HCT116 (cell line): Measurements from ENCODE around the gene SLFN5. TPM values are rescaled to one million over a fixed set of nuclear protein-coding genes. Genes with fewer than 3 reads are reported as not detected.
"Not testable (repeated sequence)": the region's sequence is repeated elsewhere in the genome, so short reads cannot be mapped to it uniquely, and the experiment has no call there.

Experiments used
- ATAC-seq: fragments of 200-7000 bp; cut with Tn5 transposase; 2 replicates; pipeline ENCODE4 v1.9.1; 2020; ENCODE audit warnings: mild to moderate bottlenecking, moderate library complexity
- BruUV-seq: library from RNA; stranded (reverse); fragments of 400-500 nt; replicated peaks from 2 replicates; lab custom pipeline; 2021; lab: Mats Ljungman, UMichigan
- CTCF ChIA-PET: fragments of 300-600 bp; sonication (Branson Sonifier 250); formaldehyde crosslinking; loops from one replicate; lab custom pipeline; 2021; ENCODE audit warnings: antibody characterized with exemption; lab: Charles Lee
- POLR2A ChIA-PET: fragments of 300-600, 350-600 bp; sonication (Branson Sonifier 250); formaldehyde crosslinking; loops from one replicate; lab custom pipeline; 2021; ENCODE audit warnings: antibody characterized with exemption; lab: Charles Lee
- RAD21 ChIA-PET, 2 experiments: fragments of 300-600 bp; sonication (Branson Sonifier 250); formaldehyde crosslinking; loops; one replicate each; lab custom pipeline; 2023; ENCODE audit warnings: low total read pairs in 2 of 2; ENCODE audit not compliant: uncharacterized antibody in 2 of 2, unreplicated experiment in 2 of 2, low non-redundant PET in 1 of 2; lab: Charles Lee
- DNase-seq: peaks from one replicate; pipeline ENCODE4 v3.0.0-alpha.2; 2010; ENCODE audit warnings: low read depth, low spot score
- H2AFZ ChIP-seq: fragments of 200-600 bp; shearing (Covaris generic), sonication (generic); 2 replicates; pipeline ENCODE4 v1.6.1; 2017; ENCODE audit warnings: low read depth, mixed run types, mixed read lengths, antibody characterized with exemption, low read length; ENCODE audit not compliant: poor library complexity, severe bottlenecking
- H3K27ac ChIP-seq: 2 replicates; pipeline ENCODE4 v1.5.1; 2012; ENCODE audit warnings: low read depth, low read length
- H3K27me3 ChIP-seq: fragments of 200-600 bp; sonication (generic); 2 replicates; pipeline ENCODE4 v1.6.1; 2016; ENCODE audit warnings: mixed run types, low read length, mixed read lengths; ENCODE audit not compliant: insufficient read depth
- H3K36me3 ChIP-seq, 2 experiments: fragments of 200-500 bp in 1 of 2; fragments of 200-600 bp in 1 of 2; sonication (Bioruptor generic) in 1 of 2; sonication (generic) in 1 of 2; 2 replicates each; pipeline versions ENCODE4 v1.5.1 to v1.6.1; 2014 to 2016; ENCODE audit warnings: low read length in 2 of 2, inconsistent platforms in 1 of 2, mixed read lengths in 1 of 2, mixed run types in 1 of 2; ENCODE audit not compliant: insufficient read depth in 2 of 2, control insufficient read depth in 1 of 2
- H3K4me1 ChIP-seq, 2 experiments: fragments of 200-600 bp in 1 of 2; sonication (generic) in 1 of 2; 2 replicates each; pipeline versions ENCODE4 v1.5.1 to v1.6.1; 2012 to 2017; ENCODE audit warnings: low read length in 2 of 2, inconsistent platforms in 1 of 2, mild to moderate bottlenecking in 1 of 2, mixed read lengths in 1 of 2, mixed run types in 1 of 2, moderate library complexity in 1 of 2; ENCODE audit not compliant: insufficient read depth in 2 of 2, control insufficient read depth in 1 of 2
- H3K4me2 ChIP-seq: fragments of 200-600 bp; sonication (generic); 2 replicates; pipeline ENCODE4 v1.6.1; 2017; ENCODE audit warnings: mixed run types, low read length, mixed read lengths
- H3K4me3 ChIP-seq, 2 experiments: fragments of 200-600 bp in 1 of 2; sonication (generic) in 1 of 2; replicated peaks in 1 of 2; 2 replicates each; pipeline ENCODE4 v1.5.1; 2011 to 2016; ENCODE audit warnings: low read length in 2 of 2, control low read depth in 1 of 2, low read depth in 1 of 2, mild to moderate bottlenecking in 1 of 2, mixed read lengths in 1 of 2, mixed run types in 1 of 2
- H3K79me2 ChIP-seq: fragments of 200-600 bp; sonication (generic); 2 replicates; pipeline ENCODE4 v1.6.1; 2017; ENCODE audit warnings: mild to moderate bottlenecking, mixed run types, low read length, moderate library complexity, mixed read lengths; ENCODE audit not compliant: insufficient read depth
- H3K9ac ChIP-seq: fragments of 200-600 bp; sonication (generic); 2 replicates; pipeline ENCODE4 v1.6.1; 2016; ENCODE audit warnings: low read length, mixed read lengths
- H3K9me2 ChIP-seq: fragments of 200-600 bp; sonication (generic), shearing (Covaris generic); 2 replicates; pipeline ENCODE4 v1.6.1; 2017; ENCODE audit warnings: mixed run types, mild to moderate bottlenecking, moderate library complexity; ENCODE audit not compliant: insufficient read depth
- H3K9me3 ChIP-seq, 2 experiments: fragments of 200-500 bp in 1 of 2; fragments of 200-600 bp in 1 of 2; sonication (Bioruptor generic) in 1 of 2; sonication (generic) in 1 of 2; 2 replicates each; pipeline ENCODE4 v1.6.1; 2014 to 2017; ENCODE audit warnings: low read length in 2 of 2, mixed read lengths in 2 of 2, inconsistent platforms in 1 of 2, low read depth in 1 of 2, mild to moderate bottlenecking in 1 of 2, mixed run types in 1 of 2, moderate library complexity in 1 of 2; ENCODE audit not compliant: control insufficient read depth in 1 of 2, insufficient read depth in 1 of 2
- H4K20me1 ChIP-seq: fragments of 200-600 bp; sonication (generic), shearing (Covaris generic); 2 replicates; pipeline ENCODE4 v1.6.1; 2017; ENCODE audit warnings: mixed run types, mild to moderate bottlenecking, moderate library complexity; ENCODE audit not compliant: insufficient read depth
- CEBPB ChIP-seq: IDR thresholded peaks from 2 replicates; pipeline ENCODE4 v1.6.1; 2012; ENCODE audit warnings: low read depth
- EGR1 ChIP-seq: IDR thresholded peaks from 2 replicates; pipeline ENCODE4 v1.6.1; 2012; ENCODE audit warnings: low read depth
- ELF1 ChIP-seq: IDR thresholded peaks from 2 replicates; pipeline ENCODE4 v1.6.1; 2012; ENCODE audit warnings: low read depth, borderline replicate concordance
- POLR2AphosphoS5 ChIP-seq: IDR thresholded peaks from 2 replicates; pipeline ENCODE4 v1.6.1; 2011; ENCODE audit warnings: mild to moderate bottlenecking, low read depth, low read length, moderate library complexity
- RAD21 ChIP-seq: IDR thresholded peaks from 2 replicates; pipeline ENCODE4 v1.6.1; 2012; ENCODE audit warnings: low read depth, mild to moderate bottlenecking
- SIN3A ChIP-seq: IDR thresholded peaks from 2 replicates; pipeline ENCODE4 v1.6.1; 2012; ENCODE audit warnings: low read depth
- SP1 ChIP-seq: IDR thresholded peaks from 2 replicates; pipeline ENCODE4 v1.6.1; 2012; ENCODE audit warnings: low read depth
- TCF7L2 ChIP-seq: IDR thresholded peaks from 2 replicates; pipeline ENCODE4 v1.7.0; 2011; ENCODE audit warnings: borderline replicate concordance, inconsistent platforms; ENCODE audit not compliant: insufficient read depth, insufficient read length; ENCODE audit errors: extremely low read depth
- YY1 ChIP-seq: IDR thresholded peaks from 2 replicates; pipeline ENCODE4 v1.6.1; 2011; ENCODE audit warnings: low read length, low read depth, moderate library complexity, mild to moderate bottlenecking; ENCODE audit not compliant: insufficient replicate concordance; ENCODE audit errors: extremely low read depth
- ZNF274 ChIP-seq: fragments of 200-500 bp; sonication (Bioruptor generic); IDR thresholded peaks from 2 replicates; pipeline ENCODE4 v1.6.1; 2014; ENCODE audit warnings: mild to moderate bottlenecking, low read depth, low read length, inconsistent platforms
- intact Hi-C: fragments of 100-400 bp; cut with micrococcal nuclease; formaldehyde crosslinking; loops from 2 replicates; pipeline ENCODE4 v1.10.0; 2022
- total RNA-seq: library from RNA; stranded (reverse); gene quantifications from one replicate; pipeline ENCODE4 v1.2.1, GENCODE V29; 2021; ENCODE audit not compliant: unreplicated experiment
- TF ChIP-seq, protein P1 (sequence below): IDR thresholded peaks from 2 replicates; pipeline ENCODE4 v1.6.1; 2012; ENCODE audit warnings: low read depth
- TF ChIP-seq, protein P2 (sequence below): IDR thresholded peaks from 2 replicates; pipeline ENCODE4 v1.6.1; 2012
- TF ChIP-seq, protein P3 (sequence below), 3 experiments: fragments of 200-600 bp in 1 of 3; sonication (generic) in 1 of 3; IDR thresholded peaks in 2 of 3; conservative IDR thresholded peaks in 1 of 3; 2 replicates each; pipeline ENCODE4 v1.5.1; 2012 to 2017; ENCODE audit warnings: low read depth in 2 of 3, low read length in 2 of 3, antibody characterized with exemption in 1 of 3, borderline replicate concordance in 1 of 3, control low read depth in 1 of 3, mild to moderate bottlenecking in 1 of 3, mixed read lengths in 1 of 3, mixed run types in 1 of 3, moderate library complexity in 1 of 3; ENCODE audit not compliant: insufficient read depth in 1 of 3

SLFN5 gene
- total RNA-seq, 1 experiment from 2014 or later: 23.7 TPM

DNA sequence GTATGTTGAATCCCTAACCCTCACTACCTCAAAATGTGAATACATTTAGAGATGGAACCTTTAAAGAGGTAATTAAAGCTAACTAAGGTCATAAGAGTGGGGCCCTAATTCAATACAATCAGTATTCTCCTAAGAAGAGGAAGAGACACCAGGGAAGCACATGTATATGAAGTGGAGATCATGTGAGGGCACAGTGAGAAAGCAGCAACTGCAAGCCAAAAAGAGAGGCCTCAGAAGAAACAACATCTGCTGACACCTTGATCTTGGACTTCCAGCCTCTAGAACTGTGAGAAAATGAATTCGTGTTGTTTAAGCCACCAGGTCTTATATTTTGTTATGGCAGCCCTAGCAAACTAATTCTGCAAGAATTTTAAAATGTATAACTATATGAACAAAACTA lies 13.2 kb upstream of the SLFN5 start:
- no peak overlapping the region for H3K9ac ChIP-seq
- no peaks in the 10 kb centered on the region for H3K36me3 ChIP-seq
- H2AFZ ChIP-seq: no peak overlapping the region
- POLR2A ChIA-PET: no interaction called here
- H3K9me2 ChIP-seq: no peaks in the 10 kb centered on the region
- H4K20me1 ChIP-seq: no peaks in the 10 kb centered on the region
- no peak overlapping the region for H3K27ac ChIP-seq
- intact Hi-C loops: no loop called here
- H3K4me2 ChIP-seq: no peak overlapping the region
- H3K9me3 ChIP-seq: no peaks in the 10 kb centered on the region
- H3K27me3 ChIP-seq: no peaks in the 10 kb centered on the region
- H3K79me2 ChIP-seq: no peaks in the 10 kb centered on the region
- no TSS peak for BruUV-seq
- H3K4me1 ChIP-seq: no peaks in the 10 kb centered on the region
- ATAC-seq (no peak), DNase-seq (no peak)
- H3K4me3 ChIP-seq: no peak overlapping the region
- TF ChIP-seq ELF1: no peak
- no peak for TF ChIP-seq TCF7L2
- no peak for TF ChIP-seq RAD21
- TF ChIP-seq SP1: no peak
- TF ChIP-seq, protein P1, sequence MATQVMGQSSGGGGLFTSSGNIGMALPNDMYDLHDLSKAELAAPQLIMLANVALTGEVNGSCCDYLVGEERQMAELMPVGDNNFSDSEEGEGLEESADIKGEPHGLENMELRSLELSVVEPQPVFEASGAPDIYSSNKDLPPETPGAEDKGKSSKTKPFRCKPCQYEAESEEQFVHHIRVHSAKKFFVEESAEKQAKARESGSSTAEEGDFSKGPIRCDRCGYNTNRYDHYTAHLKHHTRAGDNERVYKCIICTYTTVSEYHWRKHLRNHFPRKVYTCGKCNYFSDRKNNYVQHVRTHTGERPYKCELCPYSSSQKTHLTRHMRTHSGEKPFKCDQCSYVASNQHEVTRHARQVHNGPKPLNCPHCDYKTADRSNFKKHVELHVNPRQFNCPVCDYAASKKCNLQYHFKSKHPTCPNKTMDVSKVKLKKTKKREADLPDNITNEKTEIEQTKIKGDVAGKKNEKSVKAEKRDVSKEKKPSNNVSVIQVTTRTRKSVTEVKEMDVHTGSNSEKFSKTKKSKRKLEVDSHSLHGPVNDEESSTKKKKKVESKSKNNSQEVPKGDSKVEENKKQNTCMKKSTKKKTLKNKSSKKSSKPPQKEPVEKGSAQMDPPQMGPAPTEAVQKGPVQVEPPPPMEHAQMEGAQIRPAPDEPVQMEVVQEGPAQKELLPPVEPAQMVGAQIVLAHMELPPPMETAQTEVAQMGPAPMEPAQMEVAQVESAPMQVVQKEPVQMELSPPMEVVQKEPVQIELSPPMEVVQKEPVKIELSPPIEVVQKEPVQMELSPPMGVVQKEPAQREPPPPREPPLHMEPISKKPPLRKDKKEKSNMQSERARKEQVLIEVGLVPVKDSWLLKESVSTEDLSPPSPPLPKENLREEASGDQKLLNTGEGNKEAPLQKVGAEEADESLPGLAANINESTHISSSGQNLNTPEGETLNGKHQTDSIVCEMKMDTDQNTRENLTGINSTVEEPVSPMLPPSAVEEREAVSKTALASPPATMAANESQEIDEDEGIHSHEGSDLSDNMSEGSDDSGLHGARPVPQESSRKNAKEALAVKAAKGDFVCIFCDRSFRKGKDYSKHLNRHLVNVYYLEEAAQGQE: no peak
- TF ChIP-seq CEBPB: no peak
- TF ChIP-seq EGR1: no peak
- TF ChIP-seq ZNF274: no peak
- TF ChIP-seq, protein P2, sequence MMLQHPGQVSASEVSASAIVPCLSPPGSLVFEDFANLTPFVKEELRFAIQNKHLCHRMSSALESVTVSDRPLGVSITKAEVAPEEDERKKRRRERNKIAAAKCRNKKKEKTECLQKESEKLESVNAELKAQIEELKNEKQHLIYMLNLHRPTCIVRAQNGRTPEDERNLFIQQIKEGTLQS: no peak
- no peak for TF ChIP-seq SIN3A
- TF ChIP-seq, protein P3, sequence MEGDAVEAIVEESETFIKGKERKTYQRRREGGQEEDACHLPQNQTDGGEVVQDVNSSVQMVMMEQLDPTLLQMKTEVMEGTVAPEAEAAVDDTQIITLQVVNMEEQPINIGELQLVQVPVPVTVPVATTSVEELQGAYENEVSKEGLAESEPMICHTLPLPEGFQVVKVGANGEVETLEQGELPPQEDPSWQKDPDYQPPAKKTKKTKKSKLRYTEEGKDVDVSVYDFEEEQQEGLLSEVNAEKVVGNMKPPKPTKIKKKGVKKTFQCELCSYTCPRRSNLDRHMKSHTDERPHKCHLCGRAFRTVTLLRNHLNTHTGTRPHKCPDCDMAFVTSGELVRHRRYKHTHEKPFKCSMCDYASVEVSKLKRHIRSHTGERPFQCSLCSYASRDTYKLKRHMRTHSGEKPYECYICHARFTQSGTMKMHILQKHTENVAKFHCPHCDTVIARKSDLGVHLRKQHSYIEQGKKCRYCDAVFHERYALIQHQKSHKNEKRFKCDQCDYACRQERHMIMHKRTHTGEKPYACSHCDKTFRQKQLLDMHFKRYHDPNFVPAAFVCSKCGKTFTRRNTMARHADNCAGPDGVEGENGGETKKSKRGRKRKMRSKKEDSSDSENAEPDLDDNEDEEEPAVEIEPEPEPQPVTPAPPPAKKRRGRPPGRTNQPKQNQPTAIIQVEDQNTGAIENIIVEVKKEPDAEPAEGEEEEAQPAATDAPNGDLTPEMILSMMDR (IDR thresholded peaks at IDR 0.05 in 2 of 3, conservative IDR thresholded peaks at IDR 0.05 in 1 of 3; ENCODE audit: borderline replicate concordance in 1 of 3, insufficient read depth in 1 of 3, low read depth in 2 of 3, low read length in 2 of 3): no peak
- TF ChIP-seq YY1: no peak
- TF ChIP-seq POLR2AphosphoS5: no peak
- CTCF ChIA-PET: no interaction called here
- RAD21 ChIA-PET: interaction anchor here in 1 of 2 experiments (0.5 kb wide), 1 partner anchor 361 kb away, joined by 3 read pairs; no protein-coding TSS in a partner anchor

DNA sequence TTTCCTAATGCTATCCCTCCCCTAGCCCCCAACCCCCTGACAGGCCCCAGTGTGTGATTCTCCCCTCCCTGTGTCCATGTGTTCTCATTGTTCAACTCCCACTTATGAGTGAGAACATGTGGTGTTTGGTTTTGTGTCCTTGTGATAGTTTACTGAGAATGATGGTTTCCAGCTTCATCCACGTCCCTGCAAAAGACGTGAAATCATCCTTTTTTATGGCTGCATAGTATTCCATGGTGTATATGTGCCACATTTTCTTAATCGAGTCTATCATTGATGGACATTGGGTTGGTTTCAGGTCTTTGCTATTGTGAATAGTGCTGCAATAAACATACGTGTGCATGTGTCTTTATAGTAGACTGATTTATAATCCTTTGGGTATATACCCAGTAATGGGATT lies 8.6 kb upstream of the SLFN5 start:
- H3K79me2 ChIP-seq, CTCF ChIA-PET, intact Hi-C loops, H2AFZ ChIP-seq, POLR2A ChIA-PET, H3K9ac ChIP-seq, DNase-seq, ATAC-seq, H3K4me3 ChIP-seq, H3K9me3 ChIP-seq, H4K20me1 ChIP-seq, BruUV-seq, RAD21 ChIA-PET, H3K27me3 ChIP-seq, H3K36me3 ChIP-seq, H3K4me1 ChIP-seq, H3K27ac ChIP-seq, H3K9me2 ChIP-seq, H3K4me2 ChIP-seq: not testable (repeated sequence)
